GM18526 (cell line): ENCODE data around the gene IRGQ.

Source experiments
- POLR2A ChIP-seq: IDR thresholded peaks from 3 replicates; pipeline ENCODE4 v1.6.1; 2011; ENCODE audit not compliant: insufficient read length; ENCODE audit errors: extremely low read depth

IRGQ gene

DNA sequence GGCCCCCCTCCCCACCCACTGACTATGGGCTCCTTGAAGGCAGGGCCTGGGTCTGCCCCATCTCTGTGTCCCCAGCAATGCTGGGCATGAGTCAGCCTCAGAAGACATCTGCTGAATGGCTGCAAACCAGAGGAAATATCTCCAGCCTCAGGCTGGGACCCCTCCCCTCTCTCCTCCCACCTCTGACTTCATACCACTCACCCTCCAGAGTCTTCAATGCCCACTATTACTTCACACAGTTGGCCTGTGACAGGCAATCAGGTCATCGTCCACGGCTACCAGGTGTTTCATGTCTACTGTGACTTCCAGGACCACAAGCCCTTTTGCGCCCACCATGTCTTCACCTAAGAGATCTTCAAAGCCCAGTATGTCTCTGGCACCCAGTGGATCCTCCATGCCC, 15.9 kb upstream of the IRGQ start, which contains the start of gene SRRM5:
SRRM5 (plus strand) TSS at position 301 of the 400 bp plus-strand sequence; CDS start at position 335, 34 bp downstream.
- no peak for TF ChIP-seq POLR2A

- no peak for TF ChIP-seq POLR2A
These were observed 14.6 kb upstream of the IRGQ start for GRCh38 chr19:43610493-43610892.

DNA sequence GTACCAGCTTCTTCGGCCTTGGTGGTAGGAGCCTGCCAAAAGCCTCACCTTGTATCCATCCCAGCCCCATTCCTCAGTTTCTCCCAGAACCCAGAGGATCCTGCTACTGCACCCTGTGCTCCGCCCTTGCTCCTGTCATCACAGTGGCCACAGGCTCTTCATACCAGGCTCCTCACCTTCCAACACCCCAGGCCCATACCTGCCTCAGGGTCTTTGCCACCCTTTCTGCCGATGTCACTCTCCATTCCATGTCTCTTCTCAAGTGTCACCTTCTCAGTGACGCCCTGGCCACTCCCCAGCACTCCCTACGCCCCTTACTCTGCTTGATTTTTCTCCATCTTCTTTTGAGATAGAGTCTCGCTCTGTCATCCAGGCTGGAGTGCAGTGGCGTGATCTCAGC, 13.9 kb upstream of the IRGQ start:
- TF ChIP-seq POLR2A: no peak

DNA sequence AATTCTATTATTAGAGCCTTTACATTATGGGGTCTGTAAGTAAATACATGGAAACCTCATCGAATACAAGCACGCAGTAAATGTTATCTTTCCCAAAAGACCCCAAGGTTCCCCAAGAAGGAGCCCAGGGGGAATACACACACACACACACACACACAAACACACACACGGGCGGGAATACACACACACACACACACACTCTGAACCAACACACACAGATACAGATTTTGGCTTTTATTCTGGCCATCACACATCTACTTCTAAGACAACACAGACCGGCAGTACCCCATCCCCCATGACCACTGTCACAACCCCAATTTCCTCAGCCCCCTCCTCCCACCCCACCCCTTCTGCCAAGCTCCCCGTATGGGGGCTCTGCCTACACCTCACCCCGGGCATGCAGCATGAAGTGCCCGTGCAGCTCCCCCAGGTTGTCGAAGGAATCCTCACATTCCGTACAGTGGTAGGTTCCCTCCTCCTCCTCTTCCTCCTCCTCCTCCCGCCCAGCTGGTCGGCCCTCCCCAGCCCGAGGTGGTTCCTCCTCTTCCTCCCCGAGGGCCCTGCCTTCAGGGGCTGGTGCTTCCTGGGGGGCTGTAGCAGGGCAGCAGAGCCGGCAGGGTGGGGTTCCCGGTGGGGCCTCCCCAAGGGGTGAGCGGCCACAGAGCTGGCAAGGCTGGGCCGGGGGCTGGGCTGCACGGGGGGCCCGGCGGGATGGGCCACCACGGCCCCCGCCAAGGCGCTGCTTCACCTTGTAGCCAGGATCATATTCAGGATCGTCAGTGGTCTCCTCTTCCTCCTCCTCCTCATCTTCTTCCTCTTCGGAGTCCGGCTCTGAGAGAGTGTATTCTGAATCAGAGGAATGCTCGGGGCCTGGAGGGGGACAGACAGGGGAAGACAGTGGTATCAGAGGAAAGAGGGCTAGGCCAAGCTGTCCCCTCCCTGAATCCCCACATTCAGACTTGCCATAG, 11.6 kb upstream of the IRGQ start:
- TF ChIP-seq POLR2A: no peak

GRCh38 chr19:43606569-43607229, 10.8 kb upstream of the IRGQ start:
- TF ChIP-seq POLR2A: no peak

DNA sequence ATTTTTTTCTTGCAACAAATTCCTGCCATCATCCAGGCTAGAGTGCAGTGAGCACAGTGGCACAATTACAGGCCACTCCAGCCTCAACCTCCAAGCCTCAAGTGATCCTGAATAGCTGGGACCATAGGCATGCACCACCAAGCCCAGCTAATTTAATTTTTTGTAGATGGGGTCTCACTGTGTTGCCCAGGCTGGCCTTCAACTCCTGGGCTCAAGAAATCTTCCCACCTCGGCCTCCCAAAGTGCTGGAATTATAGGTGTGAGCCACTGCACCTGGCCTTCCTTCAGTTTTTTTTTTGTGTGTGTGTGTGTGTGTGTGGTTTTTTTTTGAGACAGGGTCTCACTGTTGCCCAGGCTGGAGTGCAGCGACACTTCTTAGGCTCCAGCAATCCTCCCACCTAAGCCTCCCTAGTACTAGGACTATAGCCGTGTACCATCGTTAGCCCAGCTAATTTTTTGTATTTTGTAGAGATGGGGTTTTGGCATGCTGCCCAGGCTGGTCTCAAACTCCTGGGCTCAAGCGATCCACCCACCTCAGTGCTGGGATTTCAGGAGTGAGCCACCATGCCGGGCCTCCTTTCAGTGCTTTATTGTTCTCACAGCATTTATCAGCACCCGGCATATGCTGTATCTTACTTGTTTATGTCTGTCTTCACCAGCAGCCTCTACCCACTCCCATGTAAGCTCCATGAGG, 10.1 kb upstream of the IRGQ start:
- TF ChIP-seq POLR2A: no peak

DNA sequence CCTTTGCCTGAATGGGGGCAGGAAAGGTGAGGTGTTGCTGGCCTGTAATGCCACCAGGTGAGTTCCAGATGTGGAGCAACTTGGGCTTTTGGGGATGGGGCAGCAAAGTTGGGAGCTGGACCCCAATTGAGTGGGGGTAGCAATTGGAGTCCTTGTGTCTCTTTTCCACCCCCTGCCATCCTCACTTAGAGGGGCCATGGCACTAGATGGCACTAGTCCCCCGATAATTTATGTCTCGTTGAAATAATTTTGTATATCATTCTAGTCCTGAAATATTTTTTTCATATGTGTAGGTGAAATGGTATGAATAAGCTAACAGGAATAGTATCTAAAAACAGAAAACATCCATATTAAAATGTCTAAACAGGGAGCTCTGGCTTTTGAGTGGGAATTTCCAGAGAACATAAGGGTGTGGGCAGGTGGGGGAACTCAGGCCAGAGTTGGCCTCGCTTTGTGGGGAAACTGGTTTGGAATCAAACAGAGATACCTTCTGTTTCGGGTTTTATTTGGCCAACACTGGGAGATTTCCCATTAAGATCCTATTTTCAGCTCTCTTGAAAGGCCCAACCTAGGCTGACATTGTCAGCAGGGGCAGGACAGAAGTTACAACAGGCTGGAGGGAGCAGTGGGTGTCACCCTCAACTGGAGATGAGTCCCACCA, 3.8 kb upstream of the IRGQ start:
- no peak for TF ChIP-seq POLR2A

DNA sequence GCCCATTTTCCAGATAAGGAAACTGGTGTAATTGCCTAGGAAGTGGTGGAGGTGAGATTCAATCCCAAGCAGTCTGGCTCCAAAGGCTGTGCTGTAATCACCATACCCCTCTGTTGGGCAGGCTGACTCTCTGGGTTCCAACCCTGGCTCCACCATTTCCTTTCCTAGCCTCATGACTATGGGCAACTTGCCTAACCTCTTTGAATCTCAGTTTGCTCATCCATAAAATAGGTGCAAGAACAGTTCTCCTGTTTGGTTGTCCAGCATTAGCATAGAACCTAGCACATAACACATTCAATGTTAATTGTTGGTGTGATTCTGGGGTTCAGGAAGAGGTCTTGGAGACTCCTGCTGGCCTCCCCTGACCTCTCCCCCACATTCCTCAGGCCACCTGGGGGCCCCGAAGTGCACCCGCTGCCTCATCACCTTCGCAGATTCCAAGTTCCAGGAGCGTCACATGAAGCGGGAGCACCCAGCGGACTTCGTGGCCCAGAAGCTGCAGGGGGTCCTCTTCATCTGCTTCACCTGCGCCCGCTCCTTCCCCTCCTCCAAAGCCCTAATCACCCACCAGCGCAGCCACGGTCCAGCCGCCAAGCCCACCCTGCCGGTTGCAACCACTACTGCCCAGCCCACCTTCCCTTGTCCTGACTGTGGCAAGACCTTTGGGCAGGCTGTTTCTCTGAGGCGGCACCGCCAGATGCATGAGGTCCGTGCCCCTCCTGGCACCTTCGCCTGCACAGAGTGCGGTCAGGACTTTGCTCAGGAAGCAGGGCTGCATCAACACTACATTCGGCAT, 2.7 kb upstream of the IRGQ start:
- no peak for TF ChIP-seq POLR2A

DNA sequence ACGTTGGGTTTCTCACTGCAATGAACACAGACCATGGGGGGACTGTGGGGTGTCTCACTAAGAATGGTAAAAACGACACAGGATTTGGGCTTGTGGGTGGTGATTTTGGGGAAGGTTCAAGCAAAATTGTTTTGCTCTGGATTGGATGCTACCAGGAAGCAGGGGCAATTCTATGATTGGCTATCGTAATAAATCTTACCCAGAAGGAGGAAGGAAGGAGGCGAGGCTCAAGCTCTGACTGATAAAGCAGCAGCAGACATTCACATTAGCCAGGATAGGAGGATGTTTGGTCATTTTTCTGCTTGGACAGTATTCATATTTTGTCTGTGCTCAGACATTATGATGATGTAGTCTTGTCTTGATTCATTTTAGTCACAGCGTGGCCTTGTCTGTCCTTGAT, 1.9 kb upstream of the IRGQ start:
- no peak for TF ChIP-seq POLR2A

- no peak for TF ChIP-seq POLR2A
These were observed 1.0 kb upstream of the IRGQ start for GRCh38 chr19:43596842-43597461.

DNA sequence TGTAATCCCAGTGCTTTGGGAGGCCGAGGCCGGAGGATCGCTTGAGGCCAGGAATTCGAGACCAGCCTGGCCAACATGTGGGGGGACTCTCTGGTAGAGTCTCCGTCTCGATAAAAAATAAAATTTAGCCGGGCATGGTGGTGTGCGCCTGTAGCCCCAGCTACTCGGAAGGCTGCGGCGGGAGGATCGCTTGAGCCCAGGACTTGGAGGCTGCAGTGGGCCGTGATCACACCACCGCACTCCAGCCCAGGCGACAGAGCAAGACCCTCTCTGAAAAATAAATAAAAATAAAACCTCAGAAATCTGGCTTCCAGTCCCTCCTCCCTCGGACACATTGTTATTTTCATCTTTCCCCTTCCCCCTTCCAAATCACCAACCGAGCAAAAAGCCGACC, 332 bp downstream of the IRGQ start:
- TF ChIP-seq POLR2A: no peak

DNA sequence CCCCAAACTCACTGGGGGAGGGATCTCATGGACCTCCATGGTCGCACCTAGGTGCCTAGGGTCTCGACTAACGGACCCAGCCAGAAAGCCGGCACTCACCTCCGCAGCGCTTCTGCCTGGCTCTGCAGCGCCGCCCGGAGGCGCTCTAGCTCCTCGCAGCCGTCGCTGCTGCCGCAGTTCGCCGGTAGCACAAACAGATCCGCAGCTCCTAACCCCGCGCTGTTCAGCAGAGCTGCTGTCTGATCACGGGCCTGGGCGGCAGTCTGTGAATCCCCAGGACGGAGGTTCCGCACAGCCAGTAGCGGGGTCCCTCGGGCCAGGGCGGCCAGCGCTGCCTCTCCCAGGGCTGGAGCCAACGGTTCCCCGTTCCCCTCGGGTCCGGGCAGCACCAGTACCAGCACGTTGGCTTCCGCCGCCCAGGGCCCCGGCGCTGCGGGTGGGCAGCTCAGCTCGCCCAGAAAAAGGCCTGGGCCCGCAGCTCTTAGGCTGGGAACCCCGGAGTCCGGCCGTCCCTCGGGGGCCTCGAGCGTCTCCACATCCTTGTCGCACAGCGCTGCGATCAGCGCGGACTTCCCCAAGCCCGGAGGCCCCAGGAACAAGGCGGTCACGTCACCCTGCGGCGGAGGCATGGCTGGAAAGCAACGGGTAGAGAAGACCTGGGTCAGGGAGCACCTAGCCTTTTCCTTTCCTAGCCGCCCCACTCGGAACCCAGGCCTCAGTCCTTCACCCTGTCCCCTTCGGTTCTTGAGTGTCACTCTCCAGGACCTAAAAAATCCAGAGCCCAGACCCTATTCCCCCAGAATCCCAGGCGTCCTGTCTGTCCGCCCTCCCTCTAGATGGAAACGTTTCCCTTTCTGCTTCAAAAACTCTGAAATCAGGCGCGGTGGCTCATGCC, 977 bp downstream of the IRGQ start:
- peak; percentile 15 for TF ChIP-seq POLR2A
